HEK293 (cell line): ENCODE data around the gene AFF3.

Experiments used
- CTCF ChIA-PET: fragments of 350-600 bp; formaldehyde crosslinking; extraction: SDS; loops from one replicate; lab custom pipeline; 2021; ENCODE audit warnings: antibody characterized with exemption; lab: Yijun Ruan, JAX
- POLR2A ChIA-PET: fragments of 300-600 bp; formaldehyde crosslinking; extraction: SDS; loops from one replicate; lab custom pipeline; 2020; ENCODE audit warnings: antibody characterized with exemption, inconsistent platforms; lab: Yijun Ruan, JAX
- H3K27ac ChIP-seq: fragments of 200-500 bp; sonication (Bioruptor generic); 2 replicates; pipeline ENCODE4 v1.5.1; 2014; ENCODE audit warnings: low read depth, low read length, control low read depth, inconsistent platforms; ENCODE audit errors: extremely low read depth
- H3K36me3 ChIP-seq, 2 experiments: fragments of 200-500 bp in 1 of 2; sonication (Bioruptor generic) in 1 of 2; 1 replicate in 1 of 2; 2 replicates in 1 of 2; pipeline ENCODE4 v1.5.1; 2014 to 2017; ENCODE audit warnings: inconsistent platforms in 2 of 2, low read length in 2 of 2; ENCODE audit not compliant: control insufficient read depth in 2 of 2, insufficient read depth in 1 of 2
- H3K4me1 ChIP-seq: fragments of 200-500 bp; sonication (Bioruptor generic); 2 replicates; pipeline ENCODE4 v1.5.1; 2014; ENCODE audit warnings: mild to moderate bottlenecking, low read length, inconsistent platforms; ENCODE audit not compliant: control insufficient read depth, insufficient read depth
- H3K4me3 ChIP-seq: 2 replicates; pipeline ENCODE4 v1.5.1; 2011; ENCODE audit warnings: low read depth, mild to moderate bottlenecking, control low read depth, low read length, moderate library complexity
- H3K9me3 ChIP-seq: fragments of 200-500 bp; sonication (Bioruptor generic); 2 replicates; pipeline ENCODE4 v1.5.1; 2014; ENCODE audit warnings: low read depth, low read length, inconsistent platforms; ENCODE audit not compliant: control insufficient read depth, insufficient read depth
- BCL11B ChIP-seq: fragments of 450-650 bp; formaldehyde crosslinking; IDR thresholded peaks from 2 replicates; pipeline ENCODE4 v1.5.1; 2016; ENCODE audit warnings: low read depth, missing biosample characterization, missing genetic modification characterization
- INSM2 ChIP-seq: fragments of 450-650 bp; formaldehyde crosslinking; IDR thresholded peaks from 2 replicates; pipeline ENCODE4 v1.5.1; 2016; ENCODE audit warnings: missing biosample characterization, missing genetic modification characterization
- MEIS1 ChIP-seq: sonication (generic); formaldehyde crosslinking; IDR thresholded peaks from 2 replicates; pipeline ENCODE4 v1.8.1; 2022; ENCODE audit warnings: missing genetic modification reagents, mild to moderate bottlenecking, borderline replicate concordance
- SETDB1 ChIP-seq: IDR thresholded peaks from one replicate; pipeline ENCODE4 v1.6.1; 2017; ENCODE audit warnings: mild to moderate bottlenecking, low read length, moderate library complexity, mixed read lengths; ENCODE audit not compliant: insufficient read length
- SP3 ChIP-seq: fragments of 450-650 bp; formaldehyde crosslinking; IDR thresholded peaks from 2 replicates; pipeline ENCODE4 v1.5.1; 2016; ENCODE audit warnings: missing biosample characterization, missing genetic modification characterization
- ZBTB7A ChIP-seq: fragments of 450-650 bp; formaldehyde crosslinking; IDR thresholded peaks from 2 replicates; pipeline ENCODE4 v1.5.1; 2016; ENCODE audit warnings: low read depth, missing biosample characterization, missing genetic modification characterization
- ZNF112 ChIP-seq: fragments of 450-650 bp; formaldehyde crosslinking; IDR thresholded peaks from 2 replicates; pipeline ENCODE4 v1.5.0; 2017; ENCODE audit warnings: missing biosample characterization, missing genetic modification characterization
- ZNF133 ChIP-seq: fragments of 450-650 bp; formaldehyde crosslinking; IDR thresholded peaks from 2 replicates; pipeline ENCODE4 v1.5.1; 2016; ENCODE audit warnings: missing biosample characterization, missing genetic modification characterization
- ZNF138 ChIP-seq: fragments of 450-650 bp; formaldehyde crosslinking; IDR thresholded peaks from 2 replicates; pipeline ENCODE4 v1.5.1; 2016; ENCODE audit warnings: missing biosample characterization, missing genetic modification characterization, borderline replicate concordance
- ZNF169 ChIP-seq: fragments of 450-650 bp; formaldehyde crosslinking; IDR thresholded peaks from 2 replicates; pipeline ENCODE4 v1.5.1; 2016; ENCODE audit warnings: missing biosample characterization, missing genetic modification characterization
- ZNF18 ChIP-seq: fragments of 450-650 bp; formaldehyde crosslinking; IDR thresholded peaks from 2 replicates; pipeline ENCODE4 v1.5.1; 2016; ENCODE audit warnings: missing biosample characterization, missing genetic modification characterization
- ZNF184 ChIP-seq: fragments of 450-650 bp; IDR thresholded peaks from 2 replicates; pipeline ENCODE4 v1.5.1; 2018; ENCODE audit warnings: missing biosample characterization, mild to moderate bottlenecking, missing genetic modification characterization
- ZNF2 ChIP-seq: fragments of 450-650 bp; formaldehyde crosslinking; IDR thresholded peaks from 2 replicates; pipeline ENCODE4 v1.5.1; 2016; ENCODE audit warnings: missing biosample characterization, missing genetic modification characterization
- ZNF366 ChIP-seq: fragments of 450-650 bp; formaldehyde crosslinking; conservative IDR thresholded peaks from 2 replicates; pipeline ENCODE4 v1.5.1; 2016; ENCODE audit warnings: missing biosample characterization, missing genetic modification characterization
- ZNF596 ChIP-seq: fragments of 450-650 bp; IDR thresholded peaks from 2 replicates; pipeline ENCODE4 v1.5.0; 2018; ENCODE audit warnings: missing biosample characterization, mild to moderate bottlenecking, missing genetic modification characterization, moderate library complexity
- ZNF610 ChIP-seq: fragments of 450-650 bp; formaldehyde crosslinking; IDR thresholded peaks from 2 replicates; pipeline ENCODE4 v1.5.1; 2016; ENCODE audit warnings: missing biosample characterization, missing genetic modification characterization, borderline replicate concordance
- ZNF645 ChIP-seq: fragments of 450-650 bp; formaldehyde crosslinking; IDR thresholded peaks from 2 replicates; pipeline ENCODE4; 2016; ENCODE audit warnings: missing biosample characterization, missing genetic modification characterization
- ZNF654 ChIP-seq: fragments of 450-650 bp; formaldehyde crosslinking; IDR thresholded peaks from 2 replicates; pipeline ENCODE4 v1.5.1; 2016; ENCODE audit warnings: low read depth, missing biosample characterization, missing genetic modification characterization
- ZNF768 ChIP-seq: fragments of 450-650 bp; formaldehyde crosslinking; IDR thresholded peaks from 2 replicates; pipeline ENCODE4 v1.5.1; 2018; ENCODE audit warnings: missing biosample characterization, mild to moderate bottlenecking, missing genetic modification characterization
- TF ChIP-seq, protein P1 (sequence below): IDR thresholded peaks from 2 replicates; pipeline ENCODE4 v1.6.1; 2011; ENCODE audit warnings: mild to moderate bottlenecking, low read depth, low read length, borderline replicate concordance
- TF ChIP-seq, protein P2 (sequence below): fragments of 450-650 bp; formaldehyde crosslinking; IDR thresholded peaks from 2 replicates; pipeline ENCODE4 v1.5.1; 2016; ENCODE audit warnings: missing biosample characterization, missing genetic modification characterization, borderline replicate concordance
- TF ChIP-seq, protein P3 (sequence below): fragments of 450-650 bp; formaldehyde crosslinking; IDR thresholded peaks from 2 replicates; pipeline ENCODE4 v1.5.1; 2016; ENCODE audit warnings: missing biosample characterization, missing genetic modification characterization

AFF3 gene

GRCh38 chr2:100008956-100009355, 133.4 kb downstream of the AFF3 start:
- CTCF ChIA-PET, result no interaction called here
- TF ChIP-seq ZNF169 (tag by site-specific recombination) (no peak), ZNF654 (tag by site-specific recombination) (no peak), ZNF112 (tag by site-specific recombination) (no peak), SETDB1 (no peak), ZNF18 (tag by site-specific recombination) (no peak)
- H3K4me1 ChIP-seq, result peaks cover 3% of the 10 kb centered on the region; the same call in 1 of the 2 replicates
- H3K4me3 ChIP-seq, result no peak overlapping the region
- no peaks in the 10 kb centered on the region for H3K9me3 ChIP-seq
- no peaks in the 10 kb centered on the region for H3K36me3 ChIP-seq
- no peak overlapping the region for H3K27ac ChIP-seq
- POLR2A ChIA-PET, result interaction anchor here (0.6 kb wide), 1 partner anchor 37 kb away, joined by 4 read pairs; no protein-coding TSS in a partner anchor

GRCh38 chr2:100006516-100006915, 135.9 kb downstream of the AFF3 start:
- H3K36me3 ChIP-seq, result peaks cover 0 to 3% of the 10 kb centered on the region in 2 experiments; a peak in 1 of 3 replicates
- H3K27ac ChIP-seq, result no peak overlapping the region
- H3K4me3 ChIP-seq, result no peak overlapping the region
- CTCF ChIA-PET, result no interaction called here
- peaks cover 11% of the 10 kb centered on the region; the same call in 1 of the 2 replicates for H3K4me1 ChIP-seq
- POLR2A ChIA-PET, result no interaction called here
- no peaks in the 10 kb centered on the region for H3K9me3 ChIP-seq
- TF ChIP-seq, protein P1, sequence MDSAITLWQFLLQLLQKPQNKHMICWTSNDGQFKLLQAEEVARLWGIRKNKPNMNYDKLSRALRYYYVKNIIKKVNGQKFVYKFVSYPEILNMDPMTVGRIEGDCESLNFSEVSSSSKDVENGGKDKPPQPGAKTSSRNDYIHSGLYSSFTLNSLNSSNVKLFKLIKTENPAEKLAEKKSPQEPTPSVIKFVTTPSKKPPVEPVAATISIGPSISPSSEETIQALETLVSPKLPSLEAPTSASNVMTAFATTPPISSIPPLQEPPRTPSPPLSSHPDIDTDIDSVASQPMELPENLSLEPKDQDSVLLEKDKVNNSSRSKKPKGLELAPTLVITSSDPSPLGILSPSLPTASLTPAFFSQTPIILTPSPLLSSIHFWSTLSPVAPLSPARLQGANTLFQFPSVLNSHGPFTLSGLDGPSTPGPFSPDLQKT, result no peak
- TF ChIP-seq ZBTB7A (no peak), ZNF610 (tag by site-specific recombination) (no peak), ZNF138 (no peak), ZNF645 (no peak), BCL11B (no peak)
- TF ChIP-seq, protein P2, sequence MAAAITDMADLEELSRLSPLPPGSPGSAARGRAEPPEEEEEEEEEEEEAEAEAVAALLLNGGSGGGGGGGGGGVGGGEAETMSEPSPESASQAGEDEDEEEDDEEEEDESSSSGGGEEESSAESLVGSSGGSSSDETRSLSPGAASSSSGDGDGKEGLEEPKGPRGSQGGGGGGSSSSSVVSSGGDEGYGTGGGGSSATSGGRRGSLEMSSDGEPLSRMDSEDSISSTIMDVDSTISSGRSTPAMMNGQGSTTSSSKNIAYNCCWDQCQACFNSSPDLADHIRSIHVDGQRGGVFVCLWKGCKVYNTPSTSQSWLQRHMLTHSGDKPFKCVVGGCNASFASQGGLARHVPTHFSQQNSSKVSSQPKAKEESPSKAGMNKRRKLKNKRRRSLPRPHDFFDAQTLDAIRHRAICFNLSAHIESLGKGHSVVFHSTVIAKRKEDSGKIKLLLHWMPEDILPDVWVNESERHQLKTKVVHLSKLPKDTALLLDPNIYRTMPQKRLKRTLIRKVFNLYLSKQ (tag by site-specific recombination), result no peak

- Histone ChIP-seq H3K36me3 (peaks cover 0 to 3% of the 10 kb centered on the region in 2 experiments; a peak in 1 of 3 replicates), H3K27ac (0 out of 2 replicates have a peak overlapping the region, but pooled peaks have one; percentile 12), H3K4me1 (peaks cover 13% of the 10 kb centered on the region; the same call in 1 of the 2 replicates), H3K9me3 (no peaks in the 10 kb centered on the region), H3K4me3 (no peak overlapping the region)
- ChIA-PET POLR2A (no interaction called here), CTCF (no interaction called here)
- TF ChIP-seq SP3 (tag by site-specific recombination), result no peak
- TF ChIP-seq ZNF768 (tag by site-specific recombination), result no peak
- no peak for TF ChIP-seq ZNF2
- TF ChIP-seq ZNF366 (tag by site-specific recombination), result peak; percentile 79
- no peak for TF ChIP-seq INSM2 (tag by site-specific recombination)
- TF ChIP-seq MEIS1 (CRISPR knock-in tag), result no peak
- TF ChIP-seq ZNF596 (tag by site-specific recombination), result peak; percentile 72
- TF ChIP-seq, protein P3, sequence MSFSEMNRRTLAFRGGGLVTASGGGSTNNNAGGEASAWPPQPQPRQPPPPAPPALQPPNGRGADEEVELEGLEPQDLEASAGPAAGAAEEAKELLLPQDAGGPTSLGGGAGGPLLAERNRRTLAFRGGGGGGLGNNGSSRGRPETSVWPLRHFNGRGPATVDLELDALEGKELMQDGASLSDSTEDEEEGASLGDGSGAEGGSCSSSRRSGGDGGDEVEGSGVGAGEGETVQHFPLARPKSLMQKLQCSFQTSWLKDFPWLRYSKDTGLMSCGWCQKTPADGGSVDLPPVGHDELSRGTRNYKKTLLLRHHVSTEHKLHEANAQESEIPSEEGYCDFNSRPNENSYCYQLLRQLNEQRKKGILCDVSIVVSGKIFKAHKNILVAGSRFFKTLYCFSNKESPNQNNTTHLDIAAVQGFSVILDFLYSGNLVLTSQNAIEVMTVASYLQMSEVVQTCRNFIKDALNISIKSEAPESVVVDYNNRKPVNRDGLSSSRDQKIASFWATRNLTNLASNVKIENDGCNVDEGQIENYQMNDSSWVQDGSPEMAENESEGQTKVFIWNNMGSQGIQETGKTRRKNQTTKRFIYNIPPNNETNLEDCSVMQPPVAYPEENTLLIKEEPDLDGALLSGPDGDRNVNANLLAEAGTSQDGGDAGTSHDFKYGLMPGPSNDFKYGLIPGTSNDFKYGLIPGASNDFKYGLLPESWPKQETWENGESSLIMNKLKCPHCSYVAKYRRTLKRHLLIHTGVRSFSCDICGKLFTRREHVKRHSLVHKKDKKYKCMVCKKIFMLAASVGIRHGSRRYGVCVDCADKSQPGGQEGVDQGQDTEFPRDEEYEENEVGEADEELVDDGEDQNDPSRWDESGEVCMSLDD (tag by site-specific recombination), result no peak
- no peak for TF ChIP-seq ZNF133 (tag by site-specific recombination)
- TF ChIP-seq ZNF184 (tag by site-specific recombination), result no peak
These were observed 137.4 kb downstream of the AFF3 start for GRCh38 chr2:100004959-100005387.
